HG03135 (cell line): ENCODE measurements around the gene HBM.
"Not testable (repeated sequence)": the region's sequence is repeated elsewhere in the genome, so short reads cannot be mapped to it uniquely, and the experiment has no call there.

Source experiments
- ATAC-seq: cut with Tn5 transposase; IDR thresholded peaks from one replicate; pipeline ENCODE4 v1.9.1; 2021; ENCODE audit warnings: mild to moderate bottlenecking, moderate library complexity; ENCODE audit not compliant: unreplicated experiment

HBM gene, protein sequence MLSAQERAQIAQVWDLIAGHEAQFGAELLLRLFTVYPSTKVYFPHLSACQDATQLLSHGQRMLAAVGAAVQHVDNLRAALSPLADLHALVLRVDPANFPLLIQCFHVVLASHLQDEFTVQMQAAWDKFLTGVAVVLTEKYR

GRCh38 chr16:165539-166374, at the start of gene HBM:
Gene HBM, plus strand, starts transcription at chr16:165978. Its CDS starts 20 bp downstream, at chr16:165998.
- ATAC-seq, result no peak

- ATAC-seq, result no peak
Measured at GRCh38 chr16:116015-116414, 49.8 kb upstream of the HBM start.

GRCh38 chr16:117379-118365, 48.1 kb upstream of the HBM start:
- ATAC-seq, result no peak

DNA sequence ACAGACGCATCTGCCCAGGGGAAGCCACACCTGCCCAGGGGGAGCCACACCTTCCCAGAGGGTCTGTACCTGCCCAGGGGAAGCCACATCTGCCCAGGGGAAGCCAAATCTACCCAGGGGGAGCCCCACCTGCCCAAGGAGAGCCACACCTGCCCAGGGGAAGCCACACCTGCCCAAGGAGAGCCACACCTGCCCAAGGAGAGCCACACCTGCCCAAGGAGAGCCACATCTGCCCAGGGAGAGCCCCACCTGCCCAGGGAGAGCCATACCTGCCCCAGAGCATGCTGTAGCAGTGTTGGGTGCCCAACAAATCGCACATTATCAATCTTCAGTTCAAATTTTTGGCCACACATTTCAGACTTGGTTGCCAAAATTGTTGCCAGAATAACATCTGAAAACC, 46.9 kb upstream of the HBM start:
- ATAC-seq, result no peak

DNA sequence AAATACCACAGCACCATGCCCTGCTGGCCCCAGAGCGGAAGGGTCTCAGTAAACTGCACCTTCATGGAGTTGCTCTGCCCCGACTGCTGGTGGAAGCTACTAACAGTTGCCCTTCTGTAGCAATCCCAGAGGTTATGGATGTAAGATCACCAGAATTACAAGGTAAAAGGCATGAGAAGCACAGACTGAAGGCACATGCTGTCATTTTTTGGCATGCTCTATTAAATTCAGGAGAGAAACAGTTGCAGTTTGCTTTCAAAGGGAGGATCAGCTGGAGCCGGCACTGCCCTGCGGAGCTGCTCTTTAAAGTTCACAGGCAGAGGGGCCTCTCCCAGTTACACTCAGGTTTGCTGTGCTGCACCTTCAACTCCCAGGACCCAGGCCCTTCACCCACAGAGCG, 46.5 kb upstream of the HBM start:
- no peak for ATAC-seq

GRCh38 chr16:119835-120491, 45.8 kb upstream of the HBM start:
- ATAC-seq, result no peak

GRCh38 chr16:120756-121155, 45.0 kb upstream of the HBM start:
- no peak for ATAC-seq

DNA sequence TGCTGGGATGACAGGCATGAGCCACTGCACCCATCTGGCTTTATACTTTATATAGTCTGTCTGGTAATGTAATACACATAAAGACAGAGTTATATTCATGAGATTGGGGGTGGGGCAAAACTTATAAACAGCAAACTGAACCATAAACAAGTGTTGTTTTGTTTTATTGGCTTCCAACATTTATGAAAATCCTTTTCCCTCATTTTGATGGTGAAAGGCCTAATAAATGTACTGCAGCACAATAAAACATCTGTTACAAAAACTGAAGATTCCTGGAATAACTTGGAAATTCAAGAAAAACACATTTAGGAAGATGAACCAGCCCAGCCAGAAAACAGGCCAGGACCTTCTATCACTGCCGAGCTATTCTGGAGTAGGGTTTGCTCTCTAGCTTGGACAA, 43.4 kb upstream of the HBM start:
- ATAC-seq, result no peak

DNA sequence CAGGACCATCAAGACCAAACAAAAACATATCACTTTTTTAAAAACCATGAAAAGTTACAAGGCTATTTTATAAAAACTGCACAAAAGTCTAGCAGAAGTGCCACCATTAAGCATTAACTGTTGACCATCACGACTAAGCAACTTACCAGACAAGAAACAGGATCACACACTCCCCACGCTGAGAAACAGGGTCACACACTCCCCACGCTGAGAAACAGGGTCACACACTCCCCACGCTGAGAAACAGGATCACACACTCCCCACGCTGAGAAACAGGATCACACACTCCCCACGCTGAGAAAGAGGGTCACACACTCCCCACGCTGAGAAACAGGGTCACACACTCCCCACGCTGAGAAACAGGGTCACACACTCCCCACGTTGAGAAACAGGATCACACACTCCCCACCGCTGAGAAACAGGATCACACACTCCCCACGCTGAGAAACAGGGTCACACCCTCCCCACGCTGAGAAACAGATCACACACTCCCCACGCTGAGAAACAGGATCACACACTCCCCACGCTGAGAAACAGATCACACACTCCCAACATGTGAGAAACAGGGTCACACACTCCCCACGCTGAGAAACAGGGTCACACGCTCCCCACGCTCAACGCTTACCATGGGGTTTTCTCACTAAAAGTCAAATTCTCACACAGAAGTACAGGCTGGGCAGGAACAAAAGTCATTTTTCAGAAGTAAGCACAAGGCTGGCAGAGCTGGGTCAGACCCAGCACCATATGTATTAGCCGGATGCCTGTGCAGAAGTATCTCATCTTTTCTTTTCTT, 42.0 kb upstream of the HBM start:
- ATAC-seq, result not testable (repeated sequence)

GRCh38 chr16:125011-125410, 40.8 kb upstream of the HBM start:
- no peak for ATAC-seq

DNA sequence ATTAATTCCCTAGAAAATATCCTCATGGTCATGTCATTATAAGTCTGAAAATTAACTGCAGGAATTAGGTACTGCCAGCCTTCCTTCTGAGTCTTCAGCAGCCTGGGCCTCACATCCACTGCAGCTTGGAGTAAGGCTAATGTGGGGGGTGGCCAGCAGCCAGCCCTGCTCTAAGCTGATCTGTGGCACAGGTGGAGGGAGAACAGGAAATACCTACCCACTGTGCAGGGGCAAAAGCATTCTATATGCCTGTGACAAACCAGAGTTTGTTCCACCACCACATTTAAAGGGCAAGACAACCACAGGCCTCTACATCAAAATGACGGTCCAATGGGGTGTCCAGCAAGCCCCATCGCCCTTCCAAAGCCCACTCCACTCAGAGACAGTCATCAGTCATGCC, 36.7 kb upstream of the HBM start:
- no peak for ATAC-seq

DNA sequence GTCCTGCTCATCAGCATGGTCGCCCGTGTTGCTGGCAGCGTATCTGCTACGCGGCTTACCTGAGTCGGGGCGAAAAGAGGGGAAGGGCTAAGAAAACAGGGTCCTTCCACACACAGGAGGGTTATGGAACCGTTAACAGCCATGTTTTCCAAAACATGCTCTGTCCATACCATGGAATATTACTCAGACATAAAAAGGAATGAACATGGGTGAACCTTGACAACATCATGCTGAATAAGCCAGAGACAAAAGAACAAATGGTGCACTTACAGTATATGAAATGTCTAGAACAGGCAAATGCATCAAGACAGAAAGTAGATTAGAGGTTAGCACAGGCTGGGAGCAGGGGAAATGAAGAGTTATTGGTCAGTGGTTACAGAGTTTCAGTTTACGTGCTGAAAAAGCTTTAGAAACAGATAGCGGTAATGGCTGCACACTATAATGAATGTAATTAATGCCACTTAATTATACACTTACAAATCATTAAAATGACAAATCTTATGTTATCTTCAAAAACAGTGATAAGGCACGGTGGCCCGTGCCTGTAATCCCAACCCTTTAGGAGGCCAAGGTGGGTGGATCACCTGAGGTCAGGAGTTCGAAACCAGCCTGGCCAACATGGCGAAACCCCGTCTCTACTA, 35.1 kb upstream of the HBM start:
- no peak for ATAC-seq

GRCh38 chr16:132120-132519, 33.7 kb upstream of the HBM start:
- no peak for ATAC-seq

DNA sequence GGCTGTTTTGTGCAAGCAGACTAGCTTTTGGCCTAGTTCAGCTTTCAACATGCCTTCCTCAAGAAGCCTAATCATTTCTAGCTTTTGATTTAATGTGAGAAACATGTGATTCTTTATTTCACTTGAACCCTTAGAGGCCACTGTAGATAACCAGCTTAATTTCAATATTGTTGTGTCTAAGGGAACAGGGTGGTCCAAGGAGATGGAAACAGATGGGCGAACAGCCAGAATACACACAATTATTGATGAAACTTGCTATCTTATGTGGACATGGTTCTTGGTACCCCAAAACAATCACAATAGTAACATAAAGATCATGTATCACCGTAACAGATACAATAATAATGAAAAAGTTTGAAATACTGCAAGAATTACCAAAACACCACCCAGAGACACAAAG, 32.1 kb upstream of the HBM start:
- no peak for ATAC-seq

DNA sequence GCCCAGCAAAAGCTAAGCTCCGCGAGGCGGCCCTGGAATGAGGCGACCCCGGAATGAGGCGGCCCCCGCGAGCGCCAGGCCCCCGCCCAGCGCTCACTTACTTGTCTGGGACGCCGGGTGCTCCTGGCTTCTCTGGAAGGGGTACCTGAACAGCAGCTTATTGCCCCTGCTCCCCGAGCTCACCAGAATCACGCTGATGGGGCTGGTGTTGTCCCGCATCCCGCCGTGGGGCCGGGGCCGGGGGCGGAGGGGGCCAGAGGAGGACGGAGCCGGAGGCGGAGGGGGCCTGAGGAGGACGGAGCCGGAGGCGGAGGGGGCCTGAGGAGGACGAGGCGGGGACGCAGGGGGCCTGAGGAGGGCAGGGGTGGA, 27.7 kb upstream of the HBM start:
- ATAC-seq, result no peak

DNA sequence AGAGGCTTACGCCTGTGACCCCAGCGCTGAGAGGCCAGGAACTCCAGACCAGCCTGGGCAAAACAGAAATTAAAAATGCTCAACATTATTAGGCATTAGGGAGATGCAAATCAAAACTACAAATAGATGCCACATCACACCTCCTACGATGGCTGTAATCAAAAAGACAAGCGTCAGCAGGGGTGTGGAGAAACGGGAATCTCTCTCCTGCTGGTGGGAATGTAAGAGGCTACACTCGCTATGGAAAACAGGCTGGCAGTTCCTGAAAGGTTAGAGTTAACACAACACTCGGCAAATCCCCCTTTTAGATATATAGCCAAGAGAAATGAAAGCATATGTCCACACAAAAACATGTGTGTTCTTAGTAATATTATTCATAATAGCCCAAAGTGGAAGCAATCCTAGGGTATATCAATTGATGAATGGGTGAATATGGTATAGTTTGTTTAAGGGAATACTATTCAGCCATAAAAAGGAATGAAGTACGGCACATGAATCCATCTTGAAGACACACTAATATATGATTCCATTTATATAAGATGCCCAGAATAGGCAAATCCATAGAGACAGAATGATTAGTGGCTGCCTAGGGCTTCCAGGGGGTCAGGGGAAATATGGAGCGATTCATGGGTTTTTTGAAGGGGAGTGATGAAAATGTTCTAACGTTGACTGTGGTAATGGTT, 25.5 kb upstream of the HBM start:
- ATAC-seq, result no peak

DNA sequence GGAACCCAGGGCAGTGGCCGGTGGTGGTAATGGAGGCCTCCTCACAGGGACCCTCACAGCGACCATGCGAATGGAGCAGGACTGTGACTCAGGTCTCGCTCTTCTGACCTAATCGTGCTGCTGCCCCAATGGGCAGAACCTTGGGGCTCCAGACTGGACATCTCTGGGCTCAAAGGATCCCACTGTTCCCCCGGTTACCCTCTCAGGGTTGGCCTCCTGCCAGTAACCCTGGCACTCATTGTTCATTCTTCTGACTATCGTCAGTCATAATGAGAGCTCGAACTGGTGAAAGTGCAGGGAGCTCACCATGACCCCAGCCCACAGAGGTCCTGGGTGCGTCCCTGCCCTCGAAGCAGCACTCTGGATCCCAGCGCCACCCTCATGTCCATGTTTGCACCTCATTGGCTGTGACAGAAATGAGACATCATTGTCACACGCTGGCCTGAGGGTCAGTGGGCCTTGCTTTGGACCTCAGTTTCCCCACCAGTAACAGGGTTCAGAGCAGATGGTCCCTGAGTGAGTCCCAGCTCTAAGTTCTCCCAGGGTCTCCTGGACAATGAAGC, 23.3 kb upstream of the HBM start:
- no peak for ATAC-seq

DNA sequence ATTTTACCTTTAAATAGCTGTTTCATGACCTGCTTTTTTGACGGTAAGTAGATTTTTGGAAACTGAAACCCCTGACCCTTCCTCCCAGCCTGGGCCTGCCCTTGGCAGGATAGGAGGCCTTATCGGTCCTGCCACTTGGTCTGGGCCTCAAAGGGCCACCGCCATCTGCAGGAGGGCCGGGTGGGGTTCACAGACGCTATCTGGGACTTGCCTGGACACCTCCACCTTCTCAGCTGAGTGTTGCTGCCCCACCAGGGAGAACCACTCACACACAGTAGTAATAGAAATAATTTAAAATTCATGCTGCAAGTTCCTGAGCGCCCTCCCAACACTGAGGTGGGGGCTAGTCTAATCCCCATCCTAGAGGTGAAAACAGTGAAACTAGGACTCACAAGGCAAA, 22.7 kb upstream of the HBM start:
- no peak for ATAC-seq

GRCh38 chr16:143456-143855, 22.3 kb upstream of the HBM start:
- ATAC-seq, result no peak
